Common myeloid progenitor, CD34-positive (primary cell): ENCODE results near the gene SMCO4.

Experiments
- CTCF ChIA-PET: fragments of 350-600 bp; sonication (Branson Sonifier 250); formaldehyde crosslinking; loops from one replicate; lab custom pipeline; 2021; ENCODE audit warnings: antibody characterized with exemption; lab: Charles Lee
- POLR2A ChIA-PET: fragments of 350-600 bp; sonication (Branson Sonifier 250); formaldehyde crosslinking; loops from one replicate; lab custom pipeline; 2021; ENCODE audit warnings: antibody characterized with exemption; lab: Charles Lee
- DNase-seq, 3 donors: peaks; one replicate each; pipeline versions ENCODE4 v3.0.0 to v3.0.0-alpha.2; 2013
- H3K27ac ChIP-seq, 2 experiments: 1 replicate in 1 of 2; 2 replicates in 1 of 2; pipeline ENCODE4 v1.7.0; 2013; ENCODE audit warnings: inconsistent platforms in 2 of 2, low read length in 2 of 2, mild to moderate bottlenecking in 2 of 2, low read depth in 1 of 2, moderate library complexity in 1 of 2; ENCODE audit not compliant: severe bottlenecking in 2 of 2, insufficient read depth in 1 of 2, poor library complexity in 1 of 2
- H3K27me3 ChIP-seq, 5 experiments: replicated peaks in 2 of 5; 1 replicate in 3 of 5; 2 replicates in 2 of 5; pipeline versions ENCODE4 v1.6.1 to v1.7.0; 2013; ENCODE audit warnings: low read length in 4 of 5, mild to moderate bottlenecking in 2 of 5, moderate library complexity in 2 of 5, inconsistent platforms in 1 of 5; ENCODE audit not compliant: insufficient read depth in 5 of 5, control insufficient read depth in 4 of 5
- H3K36me3 ChIP-seq, 4 experiments: 1 replicate in 2 of 4; 2 replicates in 2 of 4; pipeline versions ENCODE4 v1.6.1 to v1.7.0; 2013; ENCODE audit warnings: low read length in 3 of 4, control low read depth in 1 of 4, mild to moderate bottlenecking in 1 of 4; ENCODE audit not compliant: control insufficient read depth in 4 of 4, insufficient read depth in 4 of 4
- H3K4me1 ChIP-seq, 4 experiments: 1 replicate in 3 of 4; 2 replicates in 1 of 4; pipeline versions ENCODE4 v1.6.1 to v1.7.1; 2013; ENCODE audit warnings: low read length in 3 of 4, mild to moderate bottlenecking in 3 of 4, control low read depth in 1 of 4, inconsistent platforms in 1 of 4, moderate library complexity in 1 of 4; ENCODE audit not compliant: control insufficient read depth in 4 of 4, insufficient read depth in 4 of 4; ENCODE audit errors: control extremely low read depth in 1 of 4
- H3K4me3 ChIP-seq, 7 experiments: 1 replicate in 4 of 7; 2 replicates in 3 of 7; pipeline versions ENCODE4 v1.5.1 to v1.7.0; 2013; ENCODE audit warnings: mild to moderate bottlenecking in 7 of 7, low read length in 6 of 7, moderate library complexity in 6 of 7, inconsistent platforms in 2 of 7, low read depth in 2 of 7, control low read depth in 1 of 7; ENCODE audit not compliant: insufficient read depth in 4 of 7, control insufficient read depth in 1 of 7; ENCODE audit errors: extremely low read depth in 1 of 7
- H3K9me3 ChIP-seq, 5 experiments: 1 replicate in 4 of 5; 2 replicates in 1 of 5; pipeline versions ENCODE4 v1.6.1 to v1.7.1; 2013; ENCODE audit warnings: low read length in 4 of 5, mild to moderate bottlenecking in 2 of 5, inconsistent platforms in 1 of 5, low read depth in 1 of 5, moderate library complexity in 1 of 5; ENCODE audit not compliant: control insufficient read depth in 4 of 5, insufficient read depth in 2 of 5; ENCODE audit errors: control extremely low read depth in 1 of 5
- WGBS: methylation state at CpG from one replicate; pipeline ENCODE4 v1.1.5; 2013; ENCODE audit not compliant: insufficient coverage; 5-methylcytosine and 5-hydroxymethylcytosine counted together

Gene SMCO4

DNA sequence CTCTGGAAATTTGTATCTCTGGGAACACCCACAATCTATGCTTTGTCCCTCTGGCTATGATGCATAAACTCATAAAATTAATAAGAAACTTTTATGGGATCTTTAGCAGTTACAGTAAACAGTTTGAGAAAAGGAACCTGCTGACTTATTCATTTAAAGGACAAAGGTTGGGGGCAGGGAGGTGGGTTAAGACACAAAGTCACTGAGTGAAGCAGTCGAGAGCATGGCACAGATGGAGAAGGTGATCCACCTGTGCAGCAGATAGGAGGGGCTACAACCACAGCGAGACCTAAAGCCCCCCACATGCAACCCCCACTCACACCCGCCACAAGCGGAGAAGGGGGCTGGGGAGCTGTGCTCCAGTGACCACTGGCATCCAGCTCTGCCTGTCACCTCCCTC is 45.0 kb downstream of the SMCO4 start:
- H3K27me3 ChIP-seq = no peaks in the 10 kb centered on the region
- ChIA-PET CTCF (interaction anchor here (0.5 kb wide), 1 partner anchor 1462 kb away, joined by 3 read pairs; no protein-coding TSS in a partner anchor), POLR2A (no interaction called here)
- H3K4me1 ChIP-seq = no peaks in the 10 kb centered on the region
- no peak overlapping the region for H3K4me3 ChIP-seq
- 100% methylated on average over 2 of the region's 4 CpGs for WGBS
- no peak overlapping the region for H3K27ac ChIP-seq
- DNase-seq = no peak
- peaks cover 0 to 8% (median under 1%) of the 10 kb centered on the region in 4 experiments for H3K36me3 ChIP-seq
- no peaks in the 10 kb centered on the region for H3K9me3 ChIP-seq

DNA sequence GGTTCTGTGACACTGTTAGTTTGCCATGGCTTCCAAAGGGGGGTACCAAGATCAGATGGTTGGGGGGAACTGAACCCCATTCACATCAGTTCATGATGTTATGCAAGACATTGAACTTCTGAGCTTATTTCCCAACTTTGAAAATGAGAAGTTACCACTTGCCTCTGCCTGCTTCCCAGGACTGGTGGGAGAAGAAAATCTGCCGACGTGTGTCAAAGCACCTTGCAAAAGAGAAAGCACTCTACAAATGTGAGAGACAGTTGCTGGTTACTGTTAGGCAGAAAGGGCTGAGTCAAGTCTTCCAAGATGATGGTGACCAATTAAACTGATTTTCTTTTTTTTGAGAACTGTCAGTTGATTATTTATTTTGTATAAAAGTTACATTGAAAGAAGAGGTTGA is 45.6 kb downstream of the SMCO4 start:
- no peaks in the 10 kb centered on the region for H3K9me3 ChIP-seq
- H3K27me3 ChIP-seq = no peaks in the 10 kb centered on the region
- CTCF ChIA-PET = interaction anchor here (0.5 kb wide), 1 partner anchor 1462 kb away, joined by 3 read pairs; no protein-coding TSS in a partner anchor
- H3K27ac ChIP-seq = no peak overlapping the region
- 89% methylated on average over 2 of the region's 2 CpGs for WGBS
- peaks cover 0 to 8% (median under 1%) of the 10 kb centered on the region in 4 experiments for H3K36me3 ChIP-seq
- no peak for DNase-seq
- no peaks in the 10 kb centered on the region for H3K4me1 ChIP-seq
- H3K4me3 ChIP-seq = no peak overlapping the region
- POLR2A ChIA-PET = no interaction called here

DNA sequence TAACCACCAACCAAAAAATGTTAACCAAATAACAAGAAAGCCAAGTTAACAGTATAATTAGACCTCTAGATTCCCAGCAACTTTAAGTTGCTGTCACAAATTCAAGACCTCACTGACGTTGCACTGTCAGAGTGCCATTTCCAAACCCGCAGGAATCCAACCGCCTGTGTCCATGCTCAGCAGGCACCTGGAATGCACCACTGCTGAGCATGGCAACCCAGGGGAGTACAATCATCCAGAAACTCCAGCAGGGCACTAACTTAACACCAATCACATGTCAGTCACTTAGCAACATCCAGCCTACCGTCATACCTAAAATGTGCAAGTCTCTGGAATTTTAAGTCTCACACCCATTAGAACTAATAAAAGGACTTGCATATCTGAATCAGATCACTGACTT is 48.8 kb downstream of the SMCO4 start:
- no CpG with 5 or more reads among the region's 4 CpGs for WGBS
- H3K4me3 ChIP-seq = no peak overlapping the region
- POLR2A ChIA-PET = no interaction called here

DNA sequence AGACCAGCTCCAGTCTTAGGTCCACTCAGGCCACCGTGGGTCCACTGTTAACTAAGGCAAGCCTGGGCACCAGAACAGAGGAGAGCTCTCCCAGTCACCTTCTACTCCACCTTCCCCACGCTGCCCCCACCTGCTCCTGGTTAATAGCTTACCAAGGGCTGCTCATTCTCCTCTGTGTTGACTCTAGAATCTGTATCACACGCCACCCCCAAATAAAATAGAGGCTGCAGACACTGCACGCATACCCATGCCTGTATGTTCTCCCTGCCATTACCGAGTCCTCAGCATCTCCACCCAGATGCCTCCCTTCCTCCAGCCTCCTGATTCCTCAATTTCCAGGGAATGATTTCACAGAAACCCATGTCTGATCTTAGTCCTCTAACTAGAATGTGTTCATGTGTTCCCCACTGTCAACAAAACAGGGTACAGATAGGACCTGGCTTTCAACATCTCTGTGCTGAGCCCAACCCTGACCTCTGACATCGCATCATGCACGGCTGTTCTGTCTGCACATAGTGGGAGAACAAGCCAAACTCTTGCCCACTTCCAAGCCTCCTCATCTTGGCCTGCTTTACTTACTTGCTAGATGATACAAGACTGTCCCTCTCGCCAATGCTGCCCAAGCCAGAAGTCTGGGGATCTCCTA is 49.8 kb downstream of the SMCO4 start:
- ChIA-PET POLR2A (no interaction called here), CTCF (interaction anchor here (0.8 kb wide), 1 partner anchor 12 kb away, joined by 3 read pairs; no protein-coding TSS in a partner anchor)
- no peaks in the 10 kb centered on the region for H3K4me1 ChIP-seq
- H3K27me3 ChIP-seq = no peaks in the 10 kb centered on the region
- H3K9me3 ChIP-seq = no peaks in the 10 kb centered on the region
- H3K27ac ChIP-seq = no peak overlapping the region
- no peak overlapping the region for H3K4me3 ChIP-seq
- 96% methylated on average over 6 of the region's 8 CpGs for WGBS
- no peak for DNase-seq
- peaks cover 0 to 12% (median 0%) of the 10 kb centered on the region in 4 experiments for H3K36me3 ChIP-seq

More for the DNA sequence above, 48.8 kb downstream of the SMCO4 start:
- Histone ChIP-seq H3K36me3 (peaks cover 0 to 10% (median 0%) of the 10 kb centered on the region in 4 experiments), H3K27ac (no peak overlapping the region), H3K27me3 (no peaks in the 10 kb centered on the region), H3K4me1 (no peaks in the 10 kb centered on the region), H3K9me3 (no peaks in the 10 kb centered on the region)
- DNase-seq = no peak
- CTCF ChIA-PET = no interaction called here

DNA sequence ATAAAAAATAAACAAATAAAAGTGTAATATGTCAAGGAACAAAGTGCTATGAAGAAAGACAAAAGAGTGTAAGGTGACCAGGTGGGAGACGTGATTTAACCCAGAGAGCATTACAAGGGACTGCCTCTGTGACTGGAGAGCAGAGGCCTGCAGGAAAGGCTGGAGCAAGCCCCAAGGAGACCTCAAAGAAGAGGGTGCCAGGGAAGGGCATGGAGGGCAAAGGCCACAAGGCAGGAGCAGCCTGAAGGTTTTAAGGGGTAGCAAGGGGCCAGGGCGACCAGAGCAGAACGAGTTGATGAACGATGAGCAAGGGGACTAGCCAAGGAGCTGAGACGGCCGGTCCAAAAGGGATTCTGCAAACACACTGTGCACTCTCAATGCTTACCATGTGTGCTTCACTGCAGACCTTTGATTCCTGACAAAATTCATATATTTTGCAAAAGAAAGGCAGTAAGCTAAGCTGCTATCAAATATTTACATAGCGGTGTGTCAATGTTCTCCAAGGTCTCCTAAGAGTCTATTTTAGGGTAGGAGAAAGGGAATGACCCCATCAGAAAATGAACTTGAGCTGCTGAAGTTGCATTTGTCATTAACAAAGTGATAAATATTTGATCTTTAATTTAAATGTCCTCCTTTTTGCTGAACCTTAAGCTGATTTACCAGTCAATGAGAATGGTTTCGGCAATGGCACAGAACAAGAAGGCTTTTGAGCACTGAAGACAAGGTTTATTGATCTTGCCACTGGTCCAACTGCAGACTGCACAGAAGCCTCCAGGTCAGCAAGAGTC is 50.5 kb downstream of the SMCO4 start:
- Histone ChIP-seq H3K36me3 (peaks cover 0 to 14% (median 2%) of the 10 kb centered on the region in 4 experiments), H3K27ac (no peak overlapping the region), H3K27me3 (no peaks in the 10 kb centered on the region), H3K4me3 (no peak overlapping the region), H3K4me1 (no peaks in the 10 kb centered on the region), H3K9me3 (no peaks in the 10 kb centered on the region)
- WGBS = 100% methylated on average over 8 of the region's 8 CpGs
- POLR2A ChIA-PET = no interaction called here
- CTCF ChIA-PET = interaction anchor here (0.8 kb wide), 1 partner anchor 13 kb away, joined by 3 read pairs; no protein-coding TSS in a partner anchor
- no peak for DNase-seq

DNA sequence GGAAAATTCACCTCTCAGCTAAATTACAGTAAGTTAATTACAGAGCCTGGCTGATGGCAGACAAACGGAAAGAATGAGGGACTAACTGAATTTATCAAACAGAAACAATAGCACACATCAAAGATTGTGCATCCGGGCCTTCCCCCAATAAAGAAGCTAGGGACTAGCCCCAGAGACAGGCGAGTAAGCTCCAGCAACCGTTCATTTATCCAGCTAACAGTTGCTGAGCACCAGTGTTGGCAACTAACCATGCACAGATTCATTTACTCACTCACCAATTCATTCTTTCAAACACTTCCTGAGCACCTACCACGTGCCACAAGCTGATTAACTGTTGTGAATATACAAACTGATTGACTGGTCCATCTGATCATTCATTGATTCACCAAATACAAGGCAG is 51.2 kb downstream of the SMCO4 start:
- POLR2A ChIA-PET = no interaction called here
- CTCF ChIA-PET = no interaction called here
- Histone ChIP-seq H3K4me3 (no peak overlapping the region), H3K4me1 (no peaks in the 10 kb centered on the region), H3K36me3 (peaks cover 0 to 14% (median 2%) of the 10 kb centered on the region in 4 experiments), H3K27ac (no peak overlapping the region), H3K9me3 (no peaks in the 10 kb centered on the region), H3K27me3 (no peaks in the 10 kb centered on the region)
- no peak for DNase-seq
- WGBS = 100% methylated on average over 3 of the region's 5 CpGs
